Prostate gland (tissue), 2 donors: ENCODE results near the gene ABL2.
"Not testable (repeated sequence)": the region's sequence is repeated elsewhere in the genome, so short reads cannot be mapped to it uniquely, and the experiment has no call there.

ENCODE experiments used
- POLR2AphosphoS5 ChIP-seq: sonication (generic); formaldehyde crosslinking; IDR thresholded peaks from one replicate; pipeline ENCODE4 v1.6.1; 2017; ENCODE audit warnings: antibody characterized with exemption
- TF ChIP-seq, protein P1 (sequence below), 4 experiments: fragments of 200-600 bp in 2 of 4; fragments of 450-650 bp in 2 of 4; sonication (generic) in 2 of 4; IDR thresholded peaks; 1 replicate in 3 of 4; 2 replicates in 1 of 4; pipeline ENCODE4 v1.5.1; 2016 to 2019; ENCODE audit warnings: antibody characterized with exemption in 4 of 4, mild to moderate bottlenecking in 2 of 4, moderate library complexity in 2 of 4

DNA sequence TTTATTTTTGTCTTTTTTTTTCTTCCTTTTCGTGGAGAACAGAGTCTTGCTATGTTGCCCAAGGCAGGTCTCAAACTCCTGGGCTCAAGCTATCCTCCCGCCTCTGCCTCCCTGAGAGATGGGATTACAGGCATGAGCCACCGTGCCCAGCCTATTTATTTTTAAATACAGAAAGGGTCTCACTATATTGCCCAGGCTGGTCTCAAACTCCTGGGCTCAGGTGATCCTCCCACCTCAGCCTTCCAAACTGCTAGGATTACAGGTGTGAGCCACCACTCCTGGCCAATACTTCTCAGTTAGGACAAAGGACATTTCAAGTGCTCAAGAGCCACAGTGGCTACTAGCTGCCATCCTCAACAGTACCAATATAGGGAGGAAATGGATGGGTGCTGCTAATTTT lies 16.2 kb downstream of the ABL2 start:
- TF ChIP-seq, protein P1, sequence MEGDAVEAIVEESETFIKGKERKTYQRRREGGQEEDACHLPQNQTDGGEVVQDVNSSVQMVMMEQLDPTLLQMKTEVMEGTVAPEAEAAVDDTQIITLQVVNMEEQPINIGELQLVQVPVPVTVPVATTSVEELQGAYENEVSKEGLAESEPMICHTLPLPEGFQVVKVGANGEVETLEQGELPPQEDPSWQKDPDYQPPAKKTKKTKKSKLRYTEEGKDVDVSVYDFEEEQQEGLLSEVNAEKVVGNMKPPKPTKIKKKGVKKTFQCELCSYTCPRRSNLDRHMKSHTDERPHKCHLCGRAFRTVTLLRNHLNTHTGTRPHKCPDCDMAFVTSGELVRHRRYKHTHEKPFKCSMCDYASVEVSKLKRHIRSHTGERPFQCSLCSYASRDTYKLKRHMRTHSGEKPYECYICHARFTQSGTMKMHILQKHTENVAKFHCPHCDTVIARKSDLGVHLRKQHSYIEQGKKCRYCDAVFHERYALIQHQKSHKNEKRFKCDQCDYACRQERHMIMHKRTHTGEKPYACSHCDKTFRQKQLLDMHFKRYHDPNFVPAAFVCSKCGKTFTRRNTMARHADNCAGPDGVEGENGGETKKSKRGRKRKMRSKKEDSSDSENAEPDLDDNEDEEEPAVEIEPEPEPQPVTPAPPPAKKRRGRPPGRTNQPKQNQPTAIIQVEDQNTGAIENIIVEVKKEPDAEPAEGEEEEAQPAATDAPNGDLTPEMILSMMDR (IDR thresholded peaks at IDR 0.05): not testable (repeated sequence)
- TF ChIP-seq POLR2AphosphoS5: not testable (repeated sequence)
